ENCODE measurements around the gene CADPS2. TPM values are rescaled to one million over a fixed set of nuclear protein-coding genes. Genes with fewer than 3 reads are reported as not detected.
"Not testable (repeated sequence)": the region's sequence is repeated elsewhere in the genome, so short reads cannot be mapped to it uniquely, and the experiment has no call there.

CADPS2 gene
- total RNA-seq, 2 experiments from 2014 or later = not detected

- CTCF ChIA-PET = no interaction called here
- Mint-ChIP-seq H3K27ac (no peak overlapping the region), H3K4me3 (no peak overlapping the region), H3K4me1 (ENCODE audit: low read depth) (no peaks in the 10 kb centered on the region), H3K36me3 (ENCODE audit: low read depth) (no peaks in the 10 kb centered on the region), H3K27me3 (no peaks in the 10 kb centered on the region), H3K9me3 (peaks cover 5% of the 10 kb centered on the region)
- intact Hi-C loops (cut with DNase I, micrococcal nuclease) = no loop called here
- DNase-seq (no peak), ATAC-seq (ENCODE audit: poor library complexity) (no peak)
- Histone ChIP-seq H3K27me3 (ENCODE audit: control insufficient read depth in 1 of 2, insufficient read depth in 2 of 2, low read length in 2 of 2) (no peaks in the 10 kb centered on the region), H3K4me3 (ENCODE audit: low read length) (no peak overlapping the region), H3K36me3 (ENCODE audit: insufficient read depth, low read length) (no peaks in the 10 kb centered on the region), H3K9me3 (ENCODE audit: control insufficient read depth in 1 of 2, insufficient read depth in 1 of 2, low read length in 2 of 2) (peaks cover 0 to 11% of the 10 kb centered on the region in 2 experiments), H3K27ac (ENCODE audit: low read depth in 1 of 2, low read length in 2 of 2) (no peak overlapping the region), H3K4me1 (ENCODE audit: insufficient read depth, low read length) (no peaks in the 10 kb centered on the region)
- TF ChIP-seq CTCF (IDR thresholded peaks at IDR 0.05) = no peak
- POLR2A ChIA-PET = no interaction called here
Measured at GRCh38 chr7:122684504-122684903, 201.8 kb downstream of the CADPS2 start.

- H3K4me1 ChIP-seq (ENCODE audit: insufficient read depth, low read length) = no peaks in the 10 kb centered on the region
- ATAC-seq (ENCODE audit: poor library complexity) (no peak), DNase-seq (no peak)
- no peaks in the 10 kb centered on the region for H3K27me3 ChIP-seq (ENCODE audit: control insufficient read depth in 1 of 2, insufficient read depth in 2 of 2, low read length in 2 of 2)
- Mint-ChIP-seq H3K4me3 (no peak overlapping the region), H3K27me3 (no peaks in the 10 kb centered on the region), H3K9me3 (peaks cover 5% of the 10 kb centered on the region), H3K27ac (no peak overlapping the region), H3K36me3 (ENCODE audit: low read depth) (no peaks in the 10 kb centered on the region), H3K4me1 (ENCODE audit: low read depth) (no peaks in the 10 kb centered on the region)
- ChIA-PET CTCF (no interaction called here), POLR2A (no interaction called here)
- H3K27ac ChIP-seq (ENCODE audit: low read depth in 1 of 2, low read length in 2 of 2) = no peak overlapping the region
- H3K36me3 ChIP-seq (ENCODE audit: insufficient read depth, low read length) = no peaks in the 10 kb centered on the region
- no peak overlapping the region for H3K4me3 ChIP-seq (ENCODE audit: low read length)
- intact Hi-C loops (cut with DNase I, micrococcal nuclease) = no loop called here
- H3K9me3 ChIP-seq (ENCODE audit: control insufficient read depth in 1 of 2, insufficient read depth in 1 of 2, low read length in 2 of 2) = peaks cover 0 to 8% of the 10 kb centered on the region in 2 experiments
- no peak for TF ChIP-seq CTCF (IDR thresholded peaks at IDR 0.05)
Measured at GRCh38 chr7:122682815-122683550, 203.3 kb downstream of the CADPS2 start.

GRCh38 chr7:122681186-122681585 is 205.1 kb downstream of the CADPS2 start:
- CTCF ChIA-PET; intact Hi-C loops (cut with DNase I, micrococcal nuclease); H3K9me3 Mint-ChIP-seq; H3K27me3 ChIP-seq (ENCODE audit: control insufficient read depth in 1 of 2, insufficient read depth in 2 of 2, low read length in 2 of 2); H3K36me3 Mint-ChIP-seq (ENCODE audit: low read depth); ATAC-seq (ENCODE audit: poor library complexity); H3K36me3 ChIP-seq (ENCODE audit: insufficient read depth, low read length); H3K9me3 ChIP-seq (ENCODE audit: control insufficient read depth in 1 of 2, insufficient read depth in 1 of 2, low read length in 2 of 2); H3K27ac ChIP-seq (ENCODE audit: low read depth in 1 of 2, low read length in 2 of 2); DNase-seq; H3K27me3 Mint-ChIP-seq; POLR2A ChIA-PET; H3K4me3 Mint-ChIP-seq; H3K27ac Mint-ChIP-seq; H3K4me1 Mint-ChIP-seq (ENCODE audit: low read depth); H3K4me1 ChIP-seq (ENCODE audit: insufficient read depth, low read length); H3K4me3 ChIP-seq (ENCODE audit: low read length): not testable (repeated sequence)

GRCh38 chr7:122679813-122680212 is 206.4 kb downstream of the CADPS2 start:
- CTCF ChIA-PET = no interaction called here

GRCh38 chr7:122679269-122679709 is 207.0 kb downstream of the CADPS2 start:
- H3K36me3 ChIP-seq (ENCODE audit: insufficient read depth, low read length); DNase-seq; H3K9me3 ChIP-seq (ENCODE audit: control insufficient read depth in 1 of 2, insufficient read depth in 1 of 2, low read length in 2 of 2); H3K27me3 ChIP-seq (ENCODE audit: control insufficient read depth in 1 of 2, insufficient read depth in 2 of 2, low read length in 2 of 2); H3K27ac Mint-ChIP-seq; H3K4me3 Mint-ChIP-seq; H3K4me1 ChIP-seq (ENCODE audit: insufficient read depth, low read length); H3K27me3 Mint-ChIP-seq; H3K36me3 Mint-ChIP-seq (ENCODE audit: low read depth); POLR2A ChIA-PET; intact Hi-C loops (cut with DNase I, micrococcal nuclease); H3K9me3 Mint-ChIP-seq; H3K4me3 ChIP-seq (ENCODE audit: low read length); H3K4me1 Mint-ChIP-seq (ENCODE audit: low read depth); CTCF ChIA-PET; ATAC-seq (ENCODE audit: poor library complexity); H3K27ac ChIP-seq (ENCODE audit: low read depth in 1 of 2, low read length in 2 of 2): not testable (repeated sequence)

More at GRCh38 chr7:122679813-122680212, 206.4 kb downstream of the CADPS2 start:
- Histone ChIP-seq H3K27ac (ENCODE audit: low read depth in 1 of 2, low read length in 2 of 2) (no peak overlapping the region), H3K4me3 (ENCODE audit: low read length) (no peak overlapping the region), H3K4me1 (ENCODE audit: insufficient read depth, low read length) (no peaks in the 10 kb centered on the region), H3K27me3 (ENCODE audit: control insufficient read depth in 1 of 2, insufficient read depth in 2 of 2, low read length in 2 of 2) (no peaks in the 10 kb centered on the region), H3K36me3 (ENCODE audit: insufficient read depth, low read length) (no peaks in the 10 kb centered on the region), H3K9me3 (ENCODE audit: control insufficient read depth in 1 of 2, insufficient read depth in 1 of 2, low read length in 2 of 2) (peaks cover 0 to 8% of the 10 kb centered on the region in 2 experiments)
- no peak for ATAC-seq (ENCODE audit: poor library complexity)
- TF ChIP-seq CTCF (IDR thresholded peaks at IDR 0.05) = no peak
- Mint-ChIP-seq H3K27me3 (no peaks in the 10 kb centered on the region), H3K4me3 (no peak overlapping the region), H3K36me3 (ENCODE audit: low read depth) (no peaks in the 10 kb centered on the region), H3K27ac (no peak overlapping the region), H3K9me3 (peaks cover 5% of the 10 kb centered on the region), H3K4me1 (ENCODE audit: low read depth) (no peaks in the 10 kb centered on the region)
- POLR2A ChIA-PET = no interaction called here
- intact Hi-C loops (cut with DNase I, micrococcal nuclease) = no loop called here
- no peak for DNase-seq

Measured in CD4-positive, alpha-beta T cell (primary cell).